ENCODE results near the gene NOVA1. TPM values are rescaled to one million over a fixed set of nuclear protein-coding genes. Genes with fewer than 3 reads are reported as not detected.

The NOVA1 gene
- polyA plus RNA-seq, 1 donor from 2014 or later, result 121 TPM

DNA sequence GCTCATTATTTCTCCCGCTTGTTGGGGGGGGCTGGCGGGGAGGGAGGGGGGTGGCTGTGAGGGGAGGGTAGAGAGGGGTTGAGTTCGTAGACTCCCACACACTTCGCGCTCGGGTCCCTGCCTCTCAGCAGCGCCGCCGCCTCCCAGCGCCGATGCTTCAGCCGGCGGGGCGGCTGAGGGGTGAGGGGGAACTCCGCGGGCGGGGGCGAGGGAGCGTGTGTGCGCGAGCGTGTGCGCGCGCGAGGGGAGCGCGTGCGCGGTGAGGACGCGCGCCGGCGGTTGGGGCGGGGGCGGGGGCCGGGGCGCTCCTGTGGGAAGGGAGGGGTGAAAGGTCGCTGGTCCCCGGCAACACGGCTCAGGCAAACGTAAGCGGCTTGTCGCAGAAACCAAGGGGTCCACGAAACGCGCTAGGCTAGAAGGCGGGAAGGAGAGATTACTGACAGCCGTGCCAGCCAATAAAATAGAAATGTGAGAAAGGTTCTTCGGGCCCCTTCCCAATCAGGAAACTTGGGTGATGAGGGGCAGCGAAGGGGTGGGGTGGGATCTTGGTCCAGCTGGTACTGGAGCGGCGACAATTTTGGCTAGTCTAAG is 343 bp upstream of the NOVA1 start:
- Histone ChIP-seq H2AFZ (ENCODE audit: low read depth, low read length) (peak overlapping the region; percentile 77), H3K9me3 (ENCODE audit: low read length) (no peaks in the 10 kb centered on the region), H3K9ac (ENCODE audit: low read length) (peak overlapping the region; percentile 96), H3K27me3 (ENCODE audit: insufficient read depth, low read depth, low read length) (no peaks in the 10 kb centered on the region), H3K4me2 (ENCODE audit: low read length) (peak overlapping the region; percentile 81), H3K4me3 (ENCODE audit: low read length) (peak overlapping the region; percentile 84), H4K20me1 (ENCODE audit: insufficient read depth) (no peaks in the 10 kb centered on the region), H3K27ac (ENCODE audit: low read length) (peak overlapping the region; percentile 99), H3K36me3 (ENCODE audit: insufficient read depth, low read length) (no peaks in the 10 kb centered on the region), H3K9me2 (ENCODE audit: insufficient read depth, low read length) (no peaks in the 10 kb centered on the region), H3K79me2 (replicated peaks; ENCODE audit: insufficient read depth, low read length) (peaks cover 37% of the 10 kb centered on the region), H3F3A (ENCODE audit: insufficient read depth, low read length, poor library complexity, severe bottlenecking) (no peaks in the 10 kb centered on the region)
- TF ChIP-seq, protein P1, sequence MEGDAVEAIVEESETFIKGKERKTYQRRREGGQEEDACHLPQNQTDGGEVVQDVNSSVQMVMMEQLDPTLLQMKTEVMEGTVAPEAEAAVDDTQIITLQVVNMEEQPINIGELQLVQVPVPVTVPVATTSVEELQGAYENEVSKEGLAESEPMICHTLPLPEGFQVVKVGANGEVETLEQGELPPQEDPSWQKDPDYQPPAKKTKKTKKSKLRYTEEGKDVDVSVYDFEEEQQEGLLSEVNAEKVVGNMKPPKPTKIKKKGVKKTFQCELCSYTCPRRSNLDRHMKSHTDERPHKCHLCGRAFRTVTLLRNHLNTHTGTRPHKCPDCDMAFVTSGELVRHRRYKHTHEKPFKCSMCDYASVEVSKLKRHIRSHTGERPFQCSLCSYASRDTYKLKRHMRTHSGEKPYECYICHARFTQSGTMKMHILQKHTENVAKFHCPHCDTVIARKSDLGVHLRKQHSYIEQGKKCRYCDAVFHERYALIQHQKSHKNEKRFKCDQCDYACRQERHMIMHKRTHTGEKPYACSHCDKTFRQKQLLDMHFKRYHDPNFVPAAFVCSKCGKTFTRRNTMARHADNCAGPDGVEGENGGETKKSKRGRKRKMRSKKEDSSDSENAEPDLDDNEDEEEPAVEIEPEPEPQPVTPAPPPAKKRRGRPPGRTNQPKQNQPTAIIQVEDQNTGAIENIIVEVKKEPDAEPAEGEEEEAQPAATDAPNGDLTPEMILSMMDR (IDR thresholded peaks at IDR 0.05; ENCODE audit: poor library complexity, severe bottlenecking), result no peak
- TF ChIP-seq TAF1 (IDR thresholded peaks at IDR 0.05; ENCODE audit: low read depth) (no peak), MXI1 (conservative IDR thresholded peaks at IDR 0.05; ENCODE audit: poor library complexity, severe bottlenecking) (no peak), EZH2 (IDR thresholded peaks at IDR 0.05; ENCODE audit: borderline replicate concordance, insufficient read depth, low read length, poor library complexity, severe bottlenecking) (no peak), EP300 (conservative IDR thresholded peaks at IDR 0.05; ENCODE audit: poor library complexity, severe bottlenecking) (peak; percentile 10), SMC3 (conservative IDR thresholded peaks at IDR 0.05; ENCODE audit: poor library complexity) (no peak), POLR2AphosphoS5 (IDR thresholded peaks at IDR 0.05) (peak; percentile 75)
- TF ChIP-seq, protein P2, sequence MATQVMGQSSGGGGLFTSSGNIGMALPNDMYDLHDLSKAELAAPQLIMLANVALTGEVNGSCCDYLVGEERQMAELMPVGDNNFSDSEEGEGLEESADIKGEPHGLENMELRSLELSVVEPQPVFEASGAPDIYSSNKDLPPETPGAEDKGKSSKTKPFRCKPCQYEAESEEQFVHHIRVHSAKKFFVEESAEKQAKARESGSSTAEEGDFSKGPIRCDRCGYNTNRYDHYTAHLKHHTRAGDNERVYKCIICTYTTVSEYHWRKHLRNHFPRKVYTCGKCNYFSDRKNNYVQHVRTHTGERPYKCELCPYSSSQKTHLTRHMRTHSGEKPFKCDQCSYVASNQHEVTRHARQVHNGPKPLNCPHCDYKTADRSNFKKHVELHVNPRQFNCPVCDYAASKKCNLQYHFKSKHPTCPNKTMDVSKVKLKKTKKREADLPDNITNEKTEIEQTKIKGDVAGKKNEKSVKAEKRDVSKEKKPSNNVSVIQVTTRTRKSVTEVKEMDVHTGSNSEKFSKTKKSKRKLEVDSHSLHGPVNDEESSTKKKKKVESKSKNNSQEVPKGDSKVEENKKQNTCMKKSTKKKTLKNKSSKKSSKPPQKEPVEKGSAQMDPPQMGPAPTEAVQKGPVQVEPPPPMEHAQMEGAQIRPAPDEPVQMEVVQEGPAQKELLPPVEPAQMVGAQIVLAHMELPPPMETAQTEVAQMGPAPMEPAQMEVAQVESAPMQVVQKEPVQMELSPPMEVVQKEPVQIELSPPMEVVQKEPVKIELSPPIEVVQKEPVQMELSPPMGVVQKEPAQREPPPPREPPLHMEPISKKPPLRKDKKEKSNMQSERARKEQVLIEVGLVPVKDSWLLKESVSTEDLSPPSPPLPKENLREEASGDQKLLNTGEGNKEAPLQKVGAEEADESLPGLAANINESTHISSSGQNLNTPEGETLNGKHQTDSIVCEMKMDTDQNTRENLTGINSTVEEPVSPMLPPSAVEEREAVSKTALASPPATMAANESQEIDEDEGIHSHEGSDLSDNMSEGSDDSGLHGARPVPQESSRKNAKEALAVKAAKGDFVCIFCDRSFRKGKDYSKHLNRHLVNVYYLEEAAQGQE (IDR thresholded peaks at IDR 0.05; ENCODE audit: borderline replicate concordance), result no peak

DNA sequence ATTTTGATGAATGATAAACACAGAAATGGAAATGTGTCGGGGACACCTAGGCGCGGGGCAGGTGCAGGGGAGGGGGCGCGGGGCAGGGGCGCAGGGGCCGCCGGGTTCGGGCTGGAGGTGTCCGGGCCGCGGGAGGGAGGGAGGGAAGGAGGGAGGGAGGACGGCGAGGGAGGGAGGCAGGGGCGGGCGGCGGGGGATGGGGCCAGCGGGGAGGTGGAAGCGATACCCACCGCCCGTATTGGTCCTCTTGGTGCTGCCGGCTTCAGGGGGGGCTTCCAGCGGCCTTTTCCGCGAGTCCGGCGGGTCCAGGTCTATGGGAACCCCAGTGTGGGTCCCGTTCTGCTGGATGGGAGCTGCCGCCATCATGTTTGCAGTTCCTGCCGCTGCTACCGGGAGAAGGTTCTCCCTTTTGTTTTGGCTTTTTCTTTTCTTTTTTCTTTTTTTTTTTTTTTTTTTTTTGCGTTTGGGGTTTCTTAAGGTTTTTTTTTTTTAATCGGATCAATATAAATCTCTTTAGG is 703 bp downstream of the NOVA1 start:
- Histone ChIP-seq H4K20me1 (ENCODE audit: insufficient read depth) (no peaks in the 10 kb centered on the region), H2AFZ (ENCODE audit: low read depth, low read length) (peak overlapping the region; percentile 74), H3K9me2 (ENCODE audit: insufficient read depth, low read length) (no peaks in the 10 kb centered on the region), H3K27ac (ENCODE audit: low read length) (peak overlapping the region; percentile 99), H3K9me3 (ENCODE audit: low read length) (no peaks in the 10 kb centered on the region), H3K4me3 (ENCODE audit: low read length) (peak overlapping the region; percentile 84), H3F3A (ENCODE audit: insufficient read depth, low read length, poor library complexity, severe bottlenecking) (no peaks in the 10 kb centered on the region), H3K9ac (ENCODE audit: low read length) (peak overlapping the region; percentile 96), H3K79me2 (replicated peaks; ENCODE audit: insufficient read depth, low read length) (peaks cover 47% of the 10 kb centered on the region), H3K36me3 (ENCODE audit: insufficient read depth, low read length) (no peaks in the 10 kb centered on the region), H3K4me2 (ENCODE audit: low read length) (no peak overlapping the region), H3K27me3 (ENCODE audit: insufficient read depth, low read depth, low read length) (no peaks in the 10 kb centered on the region)
- peak; percentile 15 for TF ChIP-seq TAF1 (IDR thresholded peaks at IDR 0.05; ENCODE audit: low read depth)
- TF ChIP-seq SMC3 (conservative IDR thresholded peaks at IDR 0.05; ENCODE audit: poor library complexity), result no peak

Measured in neural cell (in vitro differentiated cells).